ENCODE data around the gene SLC27A2. TPM values are rescaled to one million over a fixed set of nuclear protein-coding genes. Genes with fewer than 3 reads are reported as not detected.

Gene SLC27A2
- total and polyA plus RNA-seq, 7 donors = 0.01 to 0.04 TPM; not detected in 5

DNA sequence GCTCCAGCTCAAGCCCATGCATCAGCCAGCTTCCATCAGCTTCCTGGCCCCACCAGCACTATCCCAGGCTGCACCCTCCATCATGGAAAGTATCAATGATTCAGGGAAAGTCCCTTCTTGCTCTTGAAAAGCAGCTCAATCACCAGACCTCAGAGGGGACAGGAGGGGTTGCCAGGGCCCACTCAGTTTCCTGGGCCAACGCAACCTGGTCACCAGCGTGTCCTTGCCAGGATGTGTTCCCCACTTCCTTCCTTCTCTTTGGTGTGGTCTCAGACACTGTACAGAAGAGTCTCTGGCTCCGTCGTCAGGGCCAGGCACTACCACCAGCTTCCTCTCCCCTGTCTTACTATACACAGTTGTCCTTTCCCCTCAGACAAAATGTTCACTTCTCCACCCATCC lies 80.5 kb downstream of the SLC27A2 start:
- no peak for ATAC-seq
- intact Hi-C loops (cut with DNase I) = no loop called here
- Histone ChIP-seq H3K27ac (no peak overlapping the region), H3K27me3 (ENCODE audit: insufficient read depth in 3 of 3, low read length in 2 of 3) (peaks cover 0 to 5% (median 0%) of the 10 kb centered on the region in 3 donors), H3K36me3 (ENCODE audit: insufficient read depth in 1 of 2, low read depth in 1 of 2) (no peaks in the 10 kb centered on the region), H3K4me3 (no peak overlapping the region), H3K9me3 (no peaks in the 10 kb centered on the region), H3K4me1 (no peaks in the 10 kb centered on the region)
- WGBS, 3 donors = 59 to 67% (median 65%) methylated on average over 4 of the region's 4 CpGs
- DNase-seq = no peak
- TF ChIP-seq, protein P1, sequence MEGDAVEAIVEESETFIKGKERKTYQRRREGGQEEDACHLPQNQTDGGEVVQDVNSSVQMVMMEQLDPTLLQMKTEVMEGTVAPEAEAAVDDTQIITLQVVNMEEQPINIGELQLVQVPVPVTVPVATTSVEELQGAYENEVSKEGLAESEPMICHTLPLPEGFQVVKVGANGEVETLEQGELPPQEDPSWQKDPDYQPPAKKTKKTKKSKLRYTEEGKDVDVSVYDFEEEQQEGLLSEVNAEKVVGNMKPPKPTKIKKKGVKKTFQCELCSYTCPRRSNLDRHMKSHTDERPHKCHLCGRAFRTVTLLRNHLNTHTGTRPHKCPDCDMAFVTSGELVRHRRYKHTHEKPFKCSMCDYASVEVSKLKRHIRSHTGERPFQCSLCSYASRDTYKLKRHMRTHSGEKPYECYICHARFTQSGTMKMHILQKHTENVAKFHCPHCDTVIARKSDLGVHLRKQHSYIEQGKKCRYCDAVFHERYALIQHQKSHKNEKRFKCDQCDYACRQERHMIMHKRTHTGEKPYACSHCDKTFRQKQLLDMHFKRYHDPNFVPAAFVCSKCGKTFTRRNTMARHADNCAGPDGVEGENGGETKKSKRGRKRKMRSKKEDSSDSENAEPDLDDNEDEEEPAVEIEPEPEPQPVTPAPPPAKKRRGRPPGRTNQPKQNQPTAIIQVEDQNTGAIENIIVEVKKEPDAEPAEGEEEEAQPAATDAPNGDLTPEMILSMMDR (IDR thresholded peaks at IDR 0.05) = no peak

DNA sequence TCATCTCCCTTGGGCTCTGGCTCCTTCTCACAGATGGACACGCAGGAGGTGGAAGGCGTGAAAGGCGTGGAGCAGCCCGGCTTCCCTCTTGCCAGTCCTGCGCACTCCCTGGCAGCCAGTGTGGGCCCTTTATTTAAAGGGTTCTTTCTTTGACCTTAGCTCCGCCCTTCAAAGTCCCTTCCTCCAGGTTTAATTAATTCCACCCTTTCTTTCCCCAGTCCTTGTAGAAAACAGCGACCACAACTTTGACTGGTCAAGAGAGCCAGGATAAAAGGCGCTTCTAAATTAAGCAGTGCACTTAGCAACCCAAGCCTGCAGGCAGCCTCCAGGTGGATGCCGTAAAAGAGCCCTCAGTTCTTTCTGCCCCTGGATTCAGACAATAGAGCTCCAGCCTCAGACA lies 83.6 kb downstream of the SLC27A2 start, which contains the start of gene HDC:
Gene HDC (minus strand): TSS at position 107 of the 400 bp plus-strand sequence. CDS start 103 bp downstream, at position 4.
- peaks cover 0 to 5% (median 0%) of the 10 kb centered on the region in 3 donors for H3K27me3 ChIP-seq (ENCODE audit: insufficient read depth in 3 of 3, low read length in 2 of 3)
- TF ChIP-seq, protein P1 (IDR thresholded peaks at IDR 0.05) = no peak
- WGBS, 3 donors = 46 to 49% (median 48%) methylated on average over 9 of the region's 9 CpGs

DNA sequence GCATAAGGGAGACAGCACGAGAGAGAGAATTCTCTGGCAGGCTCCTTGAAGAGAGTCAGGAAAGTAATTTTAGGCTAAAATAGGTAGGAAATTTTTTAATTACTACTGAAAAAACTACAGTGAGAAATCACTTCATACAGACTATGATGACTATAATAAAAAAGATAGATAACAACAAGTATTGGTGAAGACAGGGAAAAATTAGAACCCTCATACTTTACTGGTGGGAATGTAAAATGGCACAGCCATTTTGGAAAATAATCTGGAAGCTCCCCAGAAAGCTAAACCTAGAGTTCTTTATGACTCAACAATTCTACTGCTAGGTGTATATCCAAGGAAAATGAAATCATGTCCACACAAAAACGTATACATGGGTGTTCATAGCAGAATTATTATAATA lies 85.6 kb downstream of the SLC27A2 start:
- H3K9me3 ChIP-seq = no peaks in the 10 kb centered on the region
- H3K36me3 ChIP-seq (ENCODE audit: insufficient read depth in 1 of 2, low read depth in 1 of 2) = no peaks in the 10 kb centered on the region

More for the DNA sequence above, 83.6 kb downstream of the SLC27A2 start, which contains the start of gene HDC:
- Histone ChIP-seq H3K36me3 (ENCODE audit: insufficient read depth in 1 of 2, low read depth in 1 of 2) (no peaks in the 10 kb centered on the region), H3K4me1 (no peaks in the 10 kb centered on the region), H3K9me3 (no peaks in the 10 kb centered on the region), H3K27ac (no peak within 1 kb of the TSS), H3K4me3 (no peak within 1 kb of the TSS)
- ATAC-seq (no peak), DNase-seq (no peak)
- intact Hi-C loops (cut with DNase I) = no loop called here

DNA sequence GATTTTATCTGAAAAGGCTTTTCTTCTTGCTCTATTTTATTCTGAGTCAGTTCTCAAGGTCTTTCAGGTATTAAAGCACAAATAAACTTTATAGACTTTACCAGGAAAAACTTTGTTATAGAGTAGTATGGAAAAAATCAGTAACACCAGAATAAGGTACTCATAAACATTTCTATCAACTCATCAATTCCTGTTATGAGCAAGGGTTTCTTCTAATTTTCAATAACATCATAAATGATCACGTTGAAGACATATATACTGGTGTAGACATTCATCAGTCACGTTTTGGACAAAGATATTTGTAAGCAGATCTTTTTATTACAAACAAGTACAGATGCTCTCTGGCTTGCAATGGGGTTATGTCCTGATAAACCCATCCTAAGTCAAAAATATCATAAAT lies 93.1 kb downstream of the SLC27A2 start:
- no peaks in the 10 kb centered on the region for H3K27me3 ChIP-seq (ENCODE audit: insufficient read depth in 3 of 3, low read length in 2 of 3)
- TF ChIP-seq, protein P1 (IDR thresholded peaks at IDR 0.05) = no peak
- H3K4me1 ChIP-seq = no peaks in the 10 kb centered on the region
- H3K36me3 ChIP-seq (ENCODE audit: insufficient read depth in 1 of 2, low read depth in 1 of 2) = peaks cover 0 to 21% of the 10 kb centered on the region in 2 donors
- DNase-seq = no peak
- no peak overlapping the region for H3K27ac ChIP-seq
- ATAC-seq = no peak
- WGBS, 3 donors = 43 to 56% (median 50%) methylated on average over 2 of the region's 2 CpGs
- intact Hi-C loops (cut with DNase I) = loop anchor here in 1 of 2 donors (10.0 kb wide), 1 partner anchor 60 kb away; no protein-coding TSS in a partner anchor
- H3K9me3 ChIP-seq = no peaks in the 10 kb centered on the region
- no peak overlapping the region for H3K4me3 ChIP-seq

More for the DNA sequence above, 85.6 kb downstream of the SLC27A2 start:
- H3K27me3 ChIP-seq (ENCODE audit: insufficient read depth in 3 of 3, low read length in 2 of 3) = peaks cover 0 to 5% (median 0%) of the 10 kb centered on the region in 3 donors
- DNase-seq (no peak), ATAC-seq (no peak)
- no peak overlapping the region for H3K4me3 ChIP-seq
- no peak overlapping the region for H3K27ac ChIP-seq
- no peaks in the 10 kb centered on the region for H3K4me1 ChIP-seq
- TF ChIP-seq, protein P1 (IDR thresholded peaks at IDR 0.05) = no peak
- intact Hi-C loops (cut with DNase I) = no loop called here
- 68 to 75% (median 71%) methylated on average over 2 of the region's 2 CpGs for WGBS, 3 donors

DNA sequence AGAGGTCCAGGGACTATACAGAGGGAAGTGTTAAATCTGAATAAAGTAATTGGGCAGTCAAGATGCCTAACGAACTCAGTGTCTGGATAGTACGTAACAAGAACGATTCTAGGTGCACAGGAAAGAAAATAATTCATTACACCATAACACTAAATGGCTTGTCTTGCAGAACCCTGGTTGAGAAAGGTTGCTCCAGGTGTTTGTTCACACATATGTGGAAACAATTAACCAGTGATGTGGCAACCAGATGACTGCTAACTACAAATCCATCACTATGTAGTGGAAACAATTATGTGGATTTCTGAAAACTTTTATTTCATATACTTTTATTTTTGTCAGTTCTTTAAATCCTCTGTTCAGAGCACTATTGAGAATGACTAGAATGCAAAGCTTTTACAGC lies 93.9 kb downstream of the SLC27A2 start:
- TF ChIP-seq, protein P1 (IDR thresholded peaks at IDR 0.05) = no peak
- DNase-seq = no peak
- no peaks in the 10 kb centered on the region for H3K9me3 ChIP-seq
- H3K27ac ChIP-seq = no peak overlapping the region
- H3K36me3 ChIP-seq (ENCODE audit: insufficient read depth in 1 of 2, low read depth in 1 of 2) = peaks cover 0 to 24% of the 10 kb centered on the region in 2 donors
- no peaks in the 10 kb centered on the region for H3K4me1 ChIP-seq
- intact Hi-C loops (cut with DNase I) = loop anchor here in 1 of 2 donors (10.0 kb wide), 1 partner anchor 59 kb away; no protein-coding TSS in a partner anchor
- H3K4me3 ChIP-seq = no peak overlapping the region
- no peak for ATAC-seq
- WGBS, 3 donors = 67 to 69% (median 67%) methylated on average over 3 of the region's 3 CpGs
- no peaks in the 10 kb centered on the region for H3K27me3 ChIP-seq (ENCODE audit: insufficient read depth in 3 of 3, low read length in 2 of 3)
